ENCODE data around the gene COL11A2.

Gene COL11A2

DNA sequence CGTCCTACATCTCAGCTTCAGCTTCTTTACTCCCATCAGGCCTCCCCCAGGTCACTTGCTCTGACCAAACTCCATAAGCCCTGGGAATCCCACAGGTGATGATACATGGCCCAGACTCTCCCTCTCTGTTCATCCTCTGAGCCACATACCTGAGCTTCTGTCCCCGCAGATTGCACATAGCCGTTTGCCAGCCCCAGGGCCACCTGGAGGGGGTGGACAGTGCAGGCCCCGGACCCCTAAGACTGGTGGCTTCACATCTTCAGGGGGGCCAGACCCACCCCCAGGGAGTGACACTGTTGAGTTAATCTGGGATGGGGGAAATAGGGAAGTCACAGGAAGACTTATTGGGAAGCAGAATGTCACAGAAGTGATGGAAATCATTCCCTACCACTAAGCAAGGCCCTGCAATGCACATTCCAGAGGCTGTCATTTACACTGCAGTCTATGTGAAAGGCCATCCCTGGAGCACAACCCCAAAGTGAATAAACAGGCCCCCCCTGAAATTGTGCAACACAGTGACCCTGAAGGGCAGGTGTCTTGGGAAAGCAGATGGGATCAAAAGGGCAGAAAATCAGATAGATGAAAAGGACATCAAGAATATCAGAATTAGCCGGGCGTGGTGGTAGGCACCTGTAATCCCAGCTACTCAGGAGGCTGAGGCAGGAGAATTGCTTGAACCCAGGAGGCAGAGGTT lies 6.0 kb upstream of the COL11A2 start:
- no peaks in the 10 kb centered on the region for H3K27me3 ChIP-seq
- no peak overlapping the region for H3K27ac ChIP-seq
- H3K9me3 ChIP-seq: no peaks in the 10 kb centered on the region
- no peak for DNase-seq
- intact Hi-C loops (cut with DNase I; ENCODE audit: low total_unique reads): loop anchor here (5.0 kb wide), 1 partner anchor 36 kb away; no protein-coding TSS in a partner anchor
- peaks cover 0 to 54% (median 43%) of the 10 kb centered on the region in 4 donors for H3K4me1 ChIP-seq
- peaks cover 29 to 55% (median 44%) of the 10 kb centered on the region in 3 donors for H3K36me3 ChIP-seq
- H3K4me3 ChIP-seq: no peak overlapping the region
- TF ChIP-seq, protein P1, sequence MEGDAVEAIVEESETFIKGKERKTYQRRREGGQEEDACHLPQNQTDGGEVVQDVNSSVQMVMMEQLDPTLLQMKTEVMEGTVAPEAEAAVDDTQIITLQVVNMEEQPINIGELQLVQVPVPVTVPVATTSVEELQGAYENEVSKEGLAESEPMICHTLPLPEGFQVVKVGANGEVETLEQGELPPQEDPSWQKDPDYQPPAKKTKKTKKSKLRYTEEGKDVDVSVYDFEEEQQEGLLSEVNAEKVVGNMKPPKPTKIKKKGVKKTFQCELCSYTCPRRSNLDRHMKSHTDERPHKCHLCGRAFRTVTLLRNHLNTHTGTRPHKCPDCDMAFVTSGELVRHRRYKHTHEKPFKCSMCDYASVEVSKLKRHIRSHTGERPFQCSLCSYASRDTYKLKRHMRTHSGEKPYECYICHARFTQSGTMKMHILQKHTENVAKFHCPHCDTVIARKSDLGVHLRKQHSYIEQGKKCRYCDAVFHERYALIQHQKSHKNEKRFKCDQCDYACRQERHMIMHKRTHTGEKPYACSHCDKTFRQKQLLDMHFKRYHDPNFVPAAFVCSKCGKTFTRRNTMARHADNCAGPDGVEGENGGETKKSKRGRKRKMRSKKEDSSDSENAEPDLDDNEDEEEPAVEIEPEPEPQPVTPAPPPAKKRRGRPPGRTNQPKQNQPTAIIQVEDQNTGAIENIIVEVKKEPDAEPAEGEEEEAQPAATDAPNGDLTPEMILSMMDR (IDR thresholded peaks at IDR 0.05): no peak

DNA sequence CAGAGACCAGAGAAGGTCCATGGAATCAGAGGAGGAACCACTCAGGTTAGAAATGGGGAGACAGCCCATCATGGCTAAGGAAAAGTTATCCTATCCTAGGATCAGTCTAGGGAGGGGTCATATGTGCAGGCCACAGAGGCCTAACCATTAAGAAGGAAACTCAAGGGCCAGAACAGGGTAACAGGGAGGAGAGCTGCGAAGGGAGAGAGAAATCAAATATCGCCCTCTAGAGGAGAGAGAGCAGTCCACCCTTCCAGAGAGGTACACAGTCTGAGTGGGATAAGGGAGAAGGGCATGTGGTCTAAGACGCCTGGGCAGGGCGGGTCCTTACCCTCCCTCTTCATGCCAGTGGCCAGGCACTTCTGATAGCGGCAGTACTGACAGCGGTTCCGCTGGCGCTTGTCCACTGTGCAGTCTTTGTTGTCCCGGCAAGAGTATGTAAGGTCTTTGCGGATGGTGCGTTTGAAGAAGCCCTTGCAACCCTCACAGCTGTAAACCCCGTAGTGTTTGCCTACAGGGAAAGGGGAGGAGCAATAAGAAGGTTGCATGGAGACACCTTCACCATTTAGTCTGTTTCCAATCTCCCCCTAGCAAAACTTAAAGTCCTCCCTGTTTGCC lies 5.3 kb upstream of the COL11A2 start:
- H3K27ac ChIP-seq: peak overlapping the region in 1 of 2 donors; percentile 6
- DNase-seq: no peak
- H3K27me3 ChIP-seq: no peaks in the 10 kb centered on the region
- H3K9me3 ChIP-seq: no peaks in the 10 kb centered on the region
- H3K36me3 ChIP-seq: peaks cover 21 to 47% (median 36%) of the 10 kb centered on the region in 3 donors
- intact Hi-C loops (cut with DNase I; ENCODE audit: low total_unique reads): loop anchor here (5.0 kb wide), 1 partner anchor 35 kb away; no protein-coding TSS in a partner anchor
- TF ChIP-seq, protein P1 (IDR thresholded peaks at IDR 0.05): peak; percentile 43 to 59
- peaks cover 0 to 53% (median 49%) of the 10 kb centered on the region in 4 donors for H3K4me1 ChIP-seq
- no peak overlapping the region for H3K4me3 ChIP-seq

DNA sequence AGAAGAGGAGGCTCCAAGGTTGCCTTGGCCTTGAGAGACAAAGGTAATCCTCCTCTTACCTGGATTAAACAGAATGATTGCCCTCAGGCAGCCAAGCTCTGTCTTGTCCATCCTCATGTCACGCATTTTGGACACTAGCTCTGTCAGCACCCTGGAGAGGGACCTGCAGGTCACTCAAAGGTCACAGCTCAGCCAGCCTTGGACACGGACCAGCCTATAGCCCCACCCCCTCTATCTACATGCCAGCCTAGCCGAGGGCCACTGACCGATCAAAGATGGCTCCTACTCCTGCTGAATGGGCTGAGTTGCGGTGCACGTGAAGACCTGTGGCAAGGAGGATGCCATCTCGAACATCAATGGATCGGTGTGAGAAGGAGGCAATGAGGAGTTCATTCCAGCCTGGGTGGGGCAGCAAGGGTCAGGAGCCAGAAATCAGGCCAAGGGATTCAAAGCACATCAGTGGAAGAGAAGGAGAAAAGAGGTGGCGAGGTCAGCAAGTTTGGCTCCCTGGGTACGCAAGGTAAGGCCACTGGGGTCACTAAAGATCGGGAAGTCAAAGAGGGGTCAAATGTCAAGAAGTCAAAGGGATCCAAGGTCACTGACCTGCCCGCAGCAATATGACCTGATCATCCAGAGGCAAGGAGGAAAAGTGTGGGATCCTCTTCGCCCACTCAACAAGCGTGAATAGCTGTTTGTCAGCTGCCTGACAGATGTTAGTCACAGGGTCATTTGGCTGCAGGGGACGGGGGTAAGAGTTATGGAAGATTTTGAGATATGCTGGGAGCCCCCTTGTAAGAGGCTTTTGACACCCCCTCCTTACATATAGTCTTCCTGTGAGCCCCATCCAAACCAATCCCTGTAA lies 3.3 kb upstream of the COL11A2 start:
- H3K4me3 ChIP-seq: no peak overlapping the region
- peaks cover 0 to 51% (median 40%) of the 10 kb centered on the region in 4 donors for H3K4me1 ChIP-seq
- no peak overlapping the region for H3K27ac ChIP-seq
- intact Hi-C loops (cut with DNase I; ENCODE audit: low total_unique reads): loop anchor here (5.0 kb wide), 1 partner anchor 33 kb away; no protein-coding TSS in a partner anchor
- H3K36me3 ChIP-seq: peaks cover 15 to 43% (median 28%) of the 10 kb centered on the region in 3 donors
- peaks cover 0 to 17% of the 10 kb centered on the region in 2 donors for H3K27me3 ChIP-seq
- TF ChIP-seq, protein P1 (IDR thresholded peaks at IDR 0.05): no peak
- no peaks in the 10 kb centered on the region for H3K9me3 ChIP-seq
- DNase-seq: no peak

DNA sequence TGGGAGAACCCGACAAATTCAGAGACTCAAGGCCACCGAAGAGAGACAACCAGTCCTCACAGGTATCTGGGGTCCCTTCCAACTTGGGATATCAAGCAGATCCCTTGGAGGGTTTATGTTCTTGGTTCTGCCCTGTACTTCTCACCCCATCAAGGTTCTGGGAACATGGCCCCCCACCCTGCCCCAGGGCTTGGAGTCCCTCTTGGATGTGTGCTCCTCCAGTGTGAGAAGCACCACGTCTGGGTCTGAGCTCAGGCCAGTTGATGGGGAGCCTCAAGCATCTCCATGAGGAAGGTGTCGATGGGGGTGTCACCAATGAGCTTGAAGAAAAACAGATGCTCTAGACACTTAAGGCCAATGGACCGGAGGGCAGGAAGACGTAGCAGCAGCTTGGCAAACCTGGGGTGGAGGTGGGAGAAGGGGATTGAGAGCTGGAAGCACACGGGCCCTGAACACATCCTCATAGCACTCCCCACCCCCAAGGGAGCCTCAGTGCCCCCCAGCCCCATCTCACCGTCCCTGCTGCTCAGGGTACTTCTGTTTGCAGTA lies 2.2 kb upstream of the COL11A2 start:
- H3K9me3 ChIP-seq: no peaks in the 10 kb centered on the region
- peaks cover 15 to 43% (median 28%) of the 10 kb centered on the region in 3 donors for H3K36me3 ChIP-seq
- peaks cover 0 to 48% (median 38%) of the 10 kb centered on the region in 4 donors for H3K4me1 ChIP-seq
- H3K27ac ChIP-seq: no peak overlapping the region
- intact Hi-C loops (cut with DNase I; ENCODE audit: low total_unique reads): no loop called here
- no peak overlapping the region for H3K4me3 ChIP-seq
- TF ChIP-seq, protein P1 (IDR thresholded peaks at IDR 0.05): no peak
- H3K27me3 ChIP-seq: peaks cover 0 to 25% of the 10 kb centered on the region in 2 donors
- DNase-seq: no peak

DNA sequence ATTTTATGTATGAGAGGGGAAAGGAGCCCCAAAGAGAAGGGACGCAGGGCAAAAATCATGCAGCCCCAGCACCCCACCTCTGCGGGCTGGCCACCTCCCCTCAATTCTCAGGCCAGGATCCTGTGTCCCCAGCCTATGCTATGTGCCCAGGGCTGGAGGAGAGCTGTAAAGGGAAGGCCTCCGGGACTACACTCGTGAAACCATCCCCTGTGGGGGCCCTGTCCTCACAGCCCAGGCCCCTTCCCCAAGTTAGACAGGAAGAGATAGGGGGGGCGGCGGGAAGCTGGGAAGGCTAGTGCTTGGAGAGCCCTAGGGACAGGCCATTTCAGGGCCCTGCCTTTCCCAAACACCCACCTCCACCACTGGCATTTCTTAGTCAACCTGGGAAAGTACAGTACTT lies 1.4 kb upstream of the COL11A2 start:
- H3K4me1 ChIP-seq: peaks cover 0 to 39% (median 29%) of the 10 kb centered on the region in 4 donors
- TF ChIP-seq, protein P1 (IDR thresholded peaks at IDR 0.05): no peak
- no peak for DNase-seq
- peaks cover 15 to 43% (median 28%) of the 10 kb centered on the region in 3 donors for H3K36me3 ChIP-seq
- intact Hi-C loops (cut with DNase I; ENCODE audit: low total_unique reads): no loop called here
- peak overlapping the region; percentile 36 to 49 for H3K4me3 ChIP-seq
- peaks cover 0 to 31% of the 10 kb centered on the region in 2 donors for H3K27me3 ChIP-seq
- peak overlapping the region; percentile 48 to 54 for H3K27ac ChIP-seq
- H3K9me3 ChIP-seq: no peaks in the 10 kb centered on the region

Data from tibial artery (tissue), 4 donors.